ENCODE measurements around the gene CCNJL.

The CCNJL gene

DNA sequence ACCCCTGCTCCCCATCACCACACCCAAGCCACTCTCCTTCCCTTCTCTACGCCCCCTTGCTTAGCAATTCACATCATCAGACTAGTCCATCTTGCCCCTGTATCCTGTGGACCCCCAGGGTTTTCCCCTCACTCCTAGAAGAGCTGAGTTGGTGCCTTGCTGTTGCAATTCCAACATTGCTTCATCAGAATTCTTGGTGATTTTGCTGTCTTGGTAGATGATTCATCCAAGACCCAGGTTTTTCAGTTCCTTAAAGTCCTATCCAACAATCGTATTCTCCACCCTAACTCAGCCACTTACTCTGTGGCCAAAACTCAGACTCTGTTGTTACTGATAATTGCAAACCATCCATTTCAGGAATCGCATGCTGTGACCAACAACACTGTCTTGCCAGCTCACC, 21.4 kb upstream of the CCNJL start:
- no peak for DNase-seq (ENCODE audit: low read depth)

DNA sequence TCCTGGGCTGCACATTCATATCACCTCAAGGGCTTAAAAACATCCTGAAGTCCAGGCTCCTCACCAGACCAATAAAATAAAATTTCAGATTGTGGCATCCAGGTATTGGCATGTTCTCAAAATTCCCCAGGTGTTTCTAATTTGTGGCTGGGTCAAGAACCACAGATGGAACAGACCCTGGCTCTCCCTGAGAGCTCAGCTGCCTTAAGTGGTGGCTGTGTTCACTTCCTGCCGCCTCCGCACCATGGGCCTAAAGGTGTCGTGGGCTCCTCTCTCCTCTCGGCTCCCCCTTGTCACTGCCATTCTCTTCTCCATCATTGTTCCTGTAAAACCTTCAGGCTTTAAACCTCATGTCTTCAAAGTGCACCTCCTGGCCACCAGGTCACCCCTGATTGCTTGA, 17.8 kb upstream of the CCNJL start:
- no peak for DNase-seq (ENCODE audit: low read depth)

DNA sequence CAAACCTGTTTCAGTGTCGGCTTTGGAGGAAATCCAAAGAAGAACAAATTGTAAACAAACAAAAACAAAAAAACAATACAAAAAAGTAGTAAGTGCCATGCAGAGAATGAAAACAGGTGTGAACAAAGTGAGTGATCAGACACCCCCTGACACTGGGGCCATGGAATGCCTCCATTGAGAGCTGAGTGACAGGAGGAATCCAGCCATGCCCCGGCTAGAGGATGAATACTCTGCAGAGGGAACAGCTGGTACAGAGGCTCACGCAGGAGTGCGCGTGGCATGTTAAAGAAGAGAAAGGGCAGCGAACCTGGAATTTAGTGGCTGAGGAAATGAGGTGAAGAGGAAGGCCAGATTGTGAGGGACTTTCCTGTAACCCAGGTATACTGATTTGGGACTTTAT, 15.5 kb upstream of the CCNJL start:
- DNase-seq (ENCODE audit: low read depth), result no peak

DNA sequence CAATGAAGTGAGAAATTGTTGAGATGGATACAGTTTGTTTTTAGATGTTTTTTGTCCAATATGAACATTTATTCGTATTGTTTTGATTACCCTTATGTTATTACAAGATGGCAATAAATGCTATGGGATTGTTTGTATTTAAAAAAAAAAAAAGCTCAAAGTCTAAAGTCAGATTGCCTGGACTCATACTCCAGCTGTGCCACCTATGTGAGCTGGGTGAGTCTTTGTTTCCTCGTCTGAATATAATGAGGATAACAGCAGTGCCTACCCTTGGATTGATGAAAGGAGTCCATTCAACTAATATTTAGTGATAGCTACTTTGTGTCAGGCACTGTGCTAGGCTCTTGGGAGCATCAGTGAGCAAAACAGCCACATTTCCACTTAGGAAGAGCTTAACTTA, 14.6 kb upstream of the CCNJL start:
- no peak for DNase-seq (ENCODE audit: low read depth)

DNA sequence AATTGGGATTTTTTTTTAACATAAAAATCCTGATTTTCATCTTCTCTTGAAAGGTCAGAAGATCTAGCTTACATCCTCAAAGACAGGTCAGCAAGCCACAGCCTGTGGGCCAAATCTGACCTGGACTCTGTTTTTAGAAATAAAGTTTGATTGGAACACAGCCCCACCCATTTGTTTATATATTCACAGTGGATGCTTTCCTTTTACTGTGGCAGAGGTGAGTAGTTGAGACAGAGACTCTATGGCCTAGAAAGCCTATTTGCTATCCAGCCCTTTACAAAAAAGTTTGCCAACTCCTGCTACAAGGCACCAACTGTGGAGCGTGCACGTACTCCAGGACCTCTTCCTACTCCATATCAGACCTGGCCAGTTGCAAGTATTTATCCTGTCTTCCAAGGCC, 13.4 kb upstream of the CCNJL start:
- DNase-seq (ENCODE audit: low read depth), result no peak

DNA sequence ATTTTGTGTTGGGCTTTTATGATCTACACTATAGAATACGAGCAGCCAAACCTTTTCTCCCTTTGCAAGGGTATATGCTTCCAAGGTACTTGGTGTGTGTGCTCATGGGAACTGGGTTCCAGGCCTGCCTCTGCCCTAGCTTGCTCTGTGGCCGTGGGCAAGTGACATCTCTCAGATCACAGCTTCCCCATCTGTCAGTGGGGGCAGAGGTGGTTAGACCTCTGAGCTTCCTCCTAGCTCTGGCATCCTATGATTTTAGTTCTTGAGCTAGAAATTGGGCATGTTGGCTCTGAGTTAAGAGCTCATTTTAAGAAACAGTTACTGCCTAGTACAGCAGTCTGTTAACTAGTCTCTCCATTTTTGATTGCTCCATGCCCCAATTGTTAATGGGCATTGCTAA, 12.5 kb upstream of the CCNJL start:
- DNase-seq (ENCODE audit: low read depth), result no peak

DNA sequence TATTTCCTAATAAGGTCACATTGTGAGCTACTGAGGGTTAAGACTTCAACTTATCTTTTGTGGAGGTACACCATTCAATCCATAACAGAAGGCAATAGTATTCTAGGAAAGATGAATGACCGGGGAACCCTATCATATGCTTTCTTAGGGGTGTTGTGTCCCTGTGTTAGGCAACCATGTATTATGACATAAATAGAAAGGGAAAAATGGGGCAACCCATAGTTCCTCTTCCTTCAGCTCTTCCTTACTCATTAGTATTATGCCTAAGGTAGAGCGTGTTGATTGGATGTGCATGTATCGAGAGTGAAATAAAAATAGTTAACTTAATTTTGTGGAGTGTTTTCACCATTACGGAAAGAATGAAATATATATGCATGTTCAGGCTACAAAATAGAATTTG, 6.0 kb upstream of the CCNJL start:
- DNase-seq (ENCODE audit: low read depth), result no peak

DNA sequence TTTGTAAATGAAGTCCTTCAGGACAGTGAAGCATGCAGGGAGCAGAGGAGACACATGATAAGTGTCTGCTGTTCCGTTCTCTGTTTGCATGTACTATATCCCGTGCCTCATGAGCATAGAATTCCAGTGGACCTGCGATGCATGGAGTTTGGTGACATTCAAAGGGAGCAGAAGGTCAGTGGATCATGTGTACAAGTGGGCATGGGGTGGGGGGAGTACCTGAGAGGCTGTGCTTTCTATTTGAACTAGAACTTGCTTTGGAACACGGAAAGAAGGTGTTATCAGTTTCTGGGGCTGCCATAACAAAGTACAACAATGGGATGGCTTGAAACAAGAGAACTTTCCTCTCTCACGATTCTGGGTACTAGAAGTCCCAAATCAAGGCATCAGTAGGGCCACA, 5.1 kb upstream of the CCNJL start:
- DNase-seq (ENCODE audit: low read depth), result no peak

DNA sequence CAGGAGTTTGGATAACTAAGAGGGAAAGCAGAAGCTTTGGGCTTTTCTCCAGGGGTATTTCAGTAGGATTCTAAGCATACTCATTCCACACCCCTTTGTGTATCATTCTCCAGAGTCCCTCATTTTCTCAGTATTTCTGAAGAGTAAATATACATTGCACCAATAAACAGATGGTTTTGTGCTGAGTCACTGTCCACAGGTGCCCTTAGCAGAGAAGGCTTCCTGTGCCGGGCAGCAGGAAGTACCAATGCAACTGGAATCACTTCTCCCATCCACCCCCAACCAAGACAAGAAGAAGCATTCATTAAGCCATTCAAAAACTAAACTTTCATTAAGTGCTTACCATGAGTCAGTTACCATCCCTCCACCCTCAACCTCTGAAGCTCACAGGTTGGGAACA, 3.6 kb upstream of the CCNJL start:
- DNase-seq (ENCODE audit: low read depth), result no peak

DNA sequence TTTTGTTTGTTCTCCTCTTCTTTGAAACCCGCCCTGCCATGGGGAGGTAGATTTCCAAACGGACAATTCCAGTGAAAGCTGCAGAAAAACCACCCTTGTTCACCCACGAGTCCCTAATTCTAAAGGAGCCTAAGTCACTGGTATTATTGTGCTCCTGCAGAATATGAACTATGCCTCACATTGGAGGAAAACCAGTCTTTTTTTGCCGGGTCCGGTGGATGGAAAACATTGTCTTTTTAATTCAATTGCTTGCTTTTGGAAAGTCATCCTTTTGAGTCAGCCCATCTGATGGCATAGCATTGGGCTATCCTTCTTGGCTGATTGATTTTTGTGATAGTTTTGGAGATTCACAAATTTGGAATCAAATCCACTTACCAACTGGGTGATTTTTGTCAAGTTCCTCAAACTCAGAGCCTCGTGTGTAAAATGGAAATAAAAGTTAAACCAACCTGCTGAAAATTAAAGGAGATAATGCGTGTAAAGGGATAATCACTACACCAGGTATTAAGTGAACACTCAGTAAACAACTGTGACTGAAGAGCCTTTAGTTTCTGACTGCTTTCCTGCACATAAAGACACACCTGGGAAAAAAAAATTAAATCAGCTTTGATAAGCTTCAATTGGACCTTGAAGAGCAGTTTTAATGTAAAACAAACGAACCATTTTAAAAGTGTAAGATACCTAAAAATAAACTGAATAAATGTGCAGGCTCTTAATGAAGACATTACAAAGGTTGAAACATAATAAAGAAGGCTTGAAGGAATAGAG, 780 bp upstream of the CCNJL start:
- no peak for DNase-seq (ENCODE audit: low read depth)

DNA sequence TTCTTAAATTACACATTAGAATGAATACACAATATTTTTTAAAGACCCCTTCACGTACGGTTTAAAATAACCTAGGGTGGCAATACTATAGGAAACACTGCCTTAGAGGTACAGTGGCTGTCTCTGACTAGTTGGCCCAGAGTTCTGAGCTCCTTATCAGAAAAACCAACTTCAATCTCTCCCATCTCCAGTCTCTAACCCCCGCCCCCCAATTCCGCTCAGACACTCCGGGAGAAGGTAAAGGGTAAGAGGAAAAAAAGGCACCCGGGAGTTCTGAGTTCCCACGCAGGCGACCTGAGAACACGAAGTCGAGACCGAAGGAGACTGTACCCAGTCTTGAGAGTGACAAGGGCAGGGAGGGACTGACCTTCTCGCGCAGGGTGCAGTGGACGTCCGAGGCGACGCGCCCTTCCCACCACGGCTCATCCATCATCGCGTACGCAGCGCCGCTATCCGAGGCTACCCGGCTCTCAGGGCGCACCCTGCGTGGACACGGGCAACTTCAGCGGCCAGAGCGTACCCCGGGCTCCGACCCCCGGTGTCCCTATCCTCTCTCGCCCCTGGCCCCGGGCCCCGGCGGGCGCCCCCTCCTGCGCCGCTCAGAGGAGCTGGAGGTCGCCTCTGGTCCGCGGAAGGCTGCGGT, 752 bp downstream of the CCNJL start:
- no peak for DNase-seq (ENCODE audit: low read depth)

DNA sequence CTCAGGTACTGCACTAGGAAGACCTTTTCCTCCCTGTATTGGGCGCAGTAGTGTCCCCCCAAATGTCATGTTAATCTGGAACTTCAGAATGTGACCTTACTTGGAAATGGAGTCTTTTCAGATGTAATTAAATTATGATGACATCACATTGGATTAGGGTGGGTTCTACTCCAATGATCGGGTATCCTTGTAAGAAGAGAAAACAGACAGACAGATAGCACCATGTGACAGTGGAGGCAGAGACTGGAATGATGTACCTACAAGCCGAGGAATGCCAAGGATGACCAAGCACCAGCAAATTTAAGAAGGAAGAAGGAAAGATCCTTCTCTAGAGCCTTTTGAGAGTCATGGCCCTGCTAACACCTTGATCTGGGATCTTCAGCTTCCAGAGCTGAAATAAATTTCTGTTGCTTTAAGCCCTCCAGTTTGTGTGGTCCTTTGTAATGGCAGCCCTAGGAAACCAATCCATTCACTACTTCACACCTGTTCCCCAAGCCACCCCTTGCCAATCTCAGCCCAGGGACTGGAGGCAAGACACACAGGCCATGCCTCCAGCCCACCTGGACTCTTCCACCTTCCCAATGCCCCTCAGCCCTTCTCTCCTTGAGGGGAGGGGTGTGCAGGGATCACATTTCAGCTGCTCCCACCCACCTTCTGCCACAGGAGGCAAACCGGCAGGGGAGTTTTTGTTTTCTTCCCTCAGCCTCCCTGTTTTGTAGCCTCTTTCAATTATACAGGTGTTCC, 1.6 kb downstream of the CCNJL start:
- no peak for DNase-seq (ENCODE audit: low read depth)

DNA sequence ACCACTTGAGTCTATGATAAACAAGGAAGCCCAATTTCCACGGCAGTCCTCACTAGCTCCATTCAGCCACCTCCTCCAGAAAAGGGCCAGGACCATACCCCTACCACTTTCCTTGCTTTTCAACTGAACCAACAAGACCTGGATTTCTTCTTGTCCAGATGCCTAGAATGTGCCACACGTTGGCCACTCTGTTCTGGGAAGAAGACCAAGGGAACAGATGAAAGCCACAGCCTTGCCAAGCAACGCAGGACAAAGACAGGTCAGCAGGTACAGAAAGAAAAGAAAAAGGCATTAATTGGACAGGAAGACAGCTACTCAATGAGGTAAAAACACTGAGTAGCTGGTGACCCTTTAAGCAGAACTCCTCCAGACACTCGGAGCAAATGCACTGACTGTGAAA, 2.2 kb downstream of the CCNJL start:
- DNase-seq (ENCODE audit: low read depth), result no peak

DNA sequence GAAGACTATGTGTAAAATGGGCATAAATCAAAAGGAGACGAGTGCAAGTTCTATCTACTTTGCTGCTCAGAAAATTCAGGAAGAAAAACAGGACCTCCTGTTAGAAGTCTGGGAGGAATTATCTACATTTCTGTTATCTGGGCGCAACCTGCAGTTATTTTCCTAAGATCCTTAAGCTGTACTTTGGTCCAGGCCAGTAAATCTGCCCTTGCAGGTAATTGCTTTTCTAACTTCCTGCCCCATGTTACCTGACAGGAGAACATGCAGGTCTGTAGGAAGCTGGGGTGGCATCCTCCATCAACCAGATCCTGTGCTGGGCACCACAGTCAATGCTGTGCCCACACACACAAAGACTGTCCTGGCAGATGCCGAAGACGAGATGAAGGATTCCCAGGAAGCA, 5.7 kb downstream of the CCNJL start:
- DNase-seq (ENCODE audit: low read depth), result no peak

DNA sequence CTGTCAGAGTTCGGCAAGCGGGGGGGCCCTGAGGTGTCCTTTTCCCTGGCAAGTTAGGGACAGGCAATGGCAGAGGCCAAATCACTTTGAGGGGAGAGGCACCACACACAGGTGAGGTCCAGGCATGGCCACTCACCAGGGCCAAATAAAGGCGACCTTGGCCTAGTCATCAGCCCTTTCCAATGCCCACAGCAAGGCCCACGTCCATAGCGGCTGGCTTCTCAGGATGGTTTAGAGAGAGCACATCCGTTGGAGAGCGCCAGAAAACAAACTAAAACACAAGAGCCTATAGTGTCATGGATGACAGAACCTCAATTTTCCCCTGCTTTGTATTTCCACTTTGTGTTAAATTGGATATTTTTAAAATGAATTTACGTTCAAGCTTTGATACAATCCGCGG, 7.0 kb downstream of the CCNJL start:
- DNase-seq (ENCODE audit: low read depth), result no peak

DNA sequence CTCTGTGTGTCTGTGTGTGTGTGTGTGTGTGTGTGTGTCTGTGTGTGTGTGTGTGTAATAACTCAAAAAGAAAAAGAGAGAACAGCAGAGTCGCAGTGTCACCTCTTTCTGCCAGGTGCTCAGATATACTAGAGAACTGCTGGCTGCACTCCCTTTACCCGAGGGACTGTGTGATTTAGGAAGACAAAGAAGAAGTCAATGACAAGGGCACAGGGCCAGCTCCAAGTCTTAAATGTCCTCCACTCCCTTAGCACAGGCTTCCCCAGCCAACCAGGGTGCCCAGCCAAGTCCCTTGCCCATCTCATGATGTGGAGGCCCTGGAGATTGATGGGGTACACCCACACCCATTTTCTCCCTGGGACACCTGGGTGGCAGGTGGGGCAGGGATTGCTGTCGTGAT, 8.7 kb downstream of the CCNJL start:
- no peak for DNase-seq (ENCODE audit: low read depth)

DNA sequence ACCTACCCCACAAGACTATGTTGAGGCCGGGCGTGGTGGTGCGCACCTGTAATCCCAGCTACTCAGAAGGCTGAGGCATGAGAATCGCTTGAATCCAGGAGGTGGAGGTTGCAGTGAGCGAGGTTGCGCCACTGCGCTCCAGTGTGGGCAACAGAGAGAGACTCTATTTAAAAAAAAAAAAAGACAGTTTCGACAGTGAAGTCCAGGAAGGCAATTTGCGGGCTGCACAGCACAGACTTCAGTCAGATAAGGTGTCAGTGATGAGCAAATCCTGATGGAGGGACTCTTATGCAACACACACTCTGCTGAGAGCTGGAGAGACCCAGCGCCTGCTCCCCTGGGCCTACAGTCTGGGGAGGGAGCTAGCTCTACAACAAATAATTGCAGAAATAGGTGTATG, 14.2 kb downstream of the CCNJL start:
- no peak for DNase-seq (ENCODE audit: low read depth)

DNA sequence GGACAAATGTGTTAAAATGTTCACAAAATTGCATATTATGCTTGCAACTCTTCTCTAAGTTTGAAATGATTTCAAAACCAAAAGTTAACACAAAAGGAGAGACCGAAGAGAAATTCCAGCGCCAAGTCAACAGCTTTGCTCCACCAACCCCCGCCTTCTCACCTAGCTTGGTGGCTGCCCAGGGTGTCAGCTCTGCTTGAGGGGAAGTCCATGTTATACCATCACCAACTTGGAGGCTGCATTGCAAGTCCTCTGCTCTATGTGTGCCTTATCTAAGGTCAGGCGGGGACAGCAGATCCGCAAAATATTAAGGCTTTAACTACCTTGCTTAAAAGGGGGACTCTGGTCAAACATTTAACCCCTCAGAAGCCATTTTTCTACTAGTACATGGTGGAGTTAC, 14.6 kb downstream of the CCNJL start:
- DNase-seq (ENCODE audit: low read depth), result no peak

DNA sequence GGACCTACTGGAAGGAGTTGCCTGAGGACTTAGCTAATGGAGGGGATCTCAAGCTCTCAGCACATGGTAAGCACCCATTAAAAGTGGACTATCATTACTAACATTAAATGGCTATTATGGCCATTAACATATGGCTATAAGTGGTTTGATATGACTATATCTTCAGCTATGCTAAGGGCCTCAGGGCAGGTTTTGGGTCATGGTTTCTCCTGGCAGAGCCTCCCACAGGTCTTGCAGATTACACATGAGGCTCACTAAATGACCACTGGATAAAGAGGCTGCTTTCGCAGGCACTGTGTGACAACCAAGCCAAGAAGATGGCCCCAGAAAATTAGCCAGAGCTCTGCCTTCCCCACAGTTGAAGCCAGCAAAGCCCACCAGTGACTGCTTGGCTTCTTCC, 15.4 kb downstream of the CCNJL start:
- DNase-seq (ENCODE audit: low read depth), result no peak

DNA sequence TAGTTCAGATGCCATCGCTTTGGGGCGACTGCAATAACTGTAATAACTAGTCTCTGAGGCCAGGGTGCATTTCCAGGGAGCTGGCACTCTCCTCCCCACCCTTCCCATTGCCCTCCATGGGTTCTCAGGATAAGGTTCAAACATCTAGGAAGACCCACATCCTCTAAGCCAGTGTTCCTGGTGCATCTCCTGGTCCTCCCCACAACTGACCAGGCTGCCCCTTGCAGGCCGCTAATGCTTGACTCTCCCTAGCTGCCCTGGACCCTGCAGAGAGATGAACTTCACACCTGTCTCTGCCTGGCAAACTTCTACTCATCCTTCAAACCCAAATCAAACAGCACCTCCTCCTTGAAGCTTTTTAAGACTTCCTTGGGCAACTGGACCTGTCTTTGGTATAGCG, 15.9 kb downstream of the CCNJL start:
- DNase-seq (ENCODE audit: low read depth), result no peak

DNA sequence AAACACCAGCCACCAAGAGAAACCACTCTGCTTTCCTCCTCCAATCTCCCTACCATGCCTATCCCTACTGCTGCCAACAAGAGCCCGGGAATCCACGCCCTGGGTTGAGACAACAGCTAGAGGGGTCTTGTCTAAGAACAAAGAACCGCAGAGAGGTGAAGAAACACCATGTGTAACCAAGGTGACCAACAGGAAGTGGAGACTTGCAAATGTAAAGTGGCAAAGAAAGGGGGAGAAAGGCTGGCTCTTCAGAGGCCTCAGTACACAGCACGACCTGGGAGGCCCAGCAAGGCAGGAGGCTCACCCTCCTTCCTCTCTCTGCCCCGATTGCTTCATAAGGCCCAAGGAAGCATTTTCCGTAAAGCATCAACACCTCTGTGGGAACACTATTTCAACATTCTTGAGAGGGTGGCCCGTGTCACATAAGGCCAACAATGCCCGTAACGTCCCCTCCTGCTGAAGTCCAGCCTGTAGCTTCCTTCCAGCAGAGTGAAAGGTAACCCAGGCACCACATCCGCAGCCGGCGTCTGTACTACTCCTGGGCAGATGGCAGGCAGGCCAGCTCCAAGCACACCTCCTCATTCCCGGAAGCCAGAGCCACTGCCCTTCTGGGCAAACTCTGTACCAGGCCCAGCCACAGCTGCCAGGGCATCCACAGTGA, 18.3 kb downstream of the CCNJL start:
- DNase-seq (ENCODE audit: low read depth), result no peak

DNA sequence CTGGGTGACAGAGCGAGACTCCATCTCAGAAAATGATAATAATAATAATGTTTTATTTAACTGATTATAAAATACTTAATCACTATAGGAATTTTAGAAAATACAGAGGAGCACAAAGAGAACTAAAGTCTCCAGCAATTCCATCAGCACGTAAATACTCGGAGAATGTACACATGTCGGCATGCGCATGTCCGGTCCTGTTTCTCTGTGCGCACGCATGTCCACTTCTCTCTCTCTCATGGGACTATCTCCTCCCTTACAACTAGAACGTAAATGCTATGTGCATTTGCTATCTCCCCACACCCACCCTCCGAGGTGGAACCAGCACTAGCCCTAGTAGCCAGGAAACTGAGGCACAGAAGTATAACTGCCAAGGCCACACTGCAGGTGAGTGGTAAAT, 19.0 kb downstream of the CCNJL start:
- DNase-seq (ENCODE audit: low read depth), result no peak

DNA sequence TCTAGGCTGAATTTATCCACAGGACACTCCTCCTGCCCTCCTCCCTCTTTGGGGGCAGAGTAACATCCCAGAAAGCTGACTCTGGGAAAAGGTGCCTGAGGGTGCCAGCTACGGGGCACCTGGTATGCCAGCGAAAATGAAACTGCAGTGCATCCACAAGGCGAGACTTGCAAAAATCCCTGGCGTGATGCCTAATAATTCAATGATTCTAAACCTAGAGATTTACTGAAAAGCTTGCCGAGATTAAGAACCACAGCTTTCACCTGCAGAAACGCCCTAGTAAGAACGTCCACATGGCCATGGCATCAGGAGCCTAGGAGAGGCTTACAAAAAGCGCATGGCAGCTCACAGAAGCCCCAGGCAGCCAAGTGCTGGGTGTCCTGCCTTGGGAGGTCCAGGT, 20.9 kb downstream of the CCNJL start:
- DNase-seq (ENCODE audit: low read depth), result no peak
